ENCODE results near the gene HIP1. TPM values are rescaled to one million over a fixed set of nuclear protein-coding genes. Genes with fewer than 3 reads are reported as not detected.

Gene HIP1
- total and polyA plus RNA-seq, 9 of the 15 experiments (the other 6 are each of a cell fraction or from before 2014, with no cell fraction given), result 2.4 to 13.7 (median 9.5) TPM

GRCh38 chr7:75735581-75736350, 3.0 kb downstream of the HIP1 start (continued):
- TF ChIP-seq AFF4 (CRISPR knock-in tag; IDR thresholded peaks at IDR 0.05) (no peak), ZNF133 (CRISPR knock-in tag; IDR thresholded peaks at IDR 0.05) (no peak), E2F8 (IDR thresholded peaks at IDR 0.05; ENCODE audit: low read depth, partially characterized antibody) (no peak), NBN (IDR thresholded peaks at IDR 0.05; ENCODE audit: low read depth) (0 out of 2 replicates have a peak, but pooled peaks have one; percentile 29), HLTF (IDR thresholded peaks at IDR 0.05) (peak; percentile 57; the same call in 1 of the 2 replicates), FOXA1 (IDR thresholded peaks at IDR 0.05; ENCODE audit: borderline replicate concordance) (no peak), BCOR (IDR thresholded peaks at IDR 0.05) (peak; percentile 6), HDAC1 (IDR thresholded peaks at IDR 0.05) (peak in 1 of 2 experiments; percentile 15; a peak in 1 of 4 replicates), MIER1 (IDR thresholded peaks at IDR 0.05; ENCODE audit: low read depth) (no peak), ZNF121 (CRISPR knock-in tag; conservative IDR thresholded peaks at IDR 0.05) (peak; percentile 97), EP300 (IDR thresholded peaks at IDR 0.05; ENCODE audit: low read length) (no peak), SIN3A (IDR thresholded peaks at IDR 0.05; ENCODE audit: borderline replicate concordance in 2 of 2, control insufficient read depth in 1 of 2, low read depth in 2 of 2, low read length in 2 of 2) (no peak), RFX1 (IDR thresholded peaks at IDR 0.05) (no peak), POLR2G (IDR thresholded peaks at IDR 0.05; ENCODE audit: low read depth, low read length) (no peak), ZNF444 (CRISPR knock-in tag; IDR thresholded peaks at IDR 0.05) (no peak), NFRKB (IDR thresholded peaks at IDR 0.05; ENCODE audit: low read depth) (no peak), DPF2 (IDR thresholded peaks at IDR 0.05) (no peak), TBL1XR1 (IDR thresholded peaks at IDR 0.05; ENCODE audit: low read length in 2 of 2) (no peak), NRF1 (conservative IDR thresholded peaks at IDR 0.05 in 1 of 2, IDR thresholded peaks at IDR 0.05 in 1 of 2) (no peak), TGIF2 (CRISPR knock-in tag; IDR thresholded peaks at IDR 0.05) (no peak)
